ENCODE results near the gene MATCAP1.

DNA sequence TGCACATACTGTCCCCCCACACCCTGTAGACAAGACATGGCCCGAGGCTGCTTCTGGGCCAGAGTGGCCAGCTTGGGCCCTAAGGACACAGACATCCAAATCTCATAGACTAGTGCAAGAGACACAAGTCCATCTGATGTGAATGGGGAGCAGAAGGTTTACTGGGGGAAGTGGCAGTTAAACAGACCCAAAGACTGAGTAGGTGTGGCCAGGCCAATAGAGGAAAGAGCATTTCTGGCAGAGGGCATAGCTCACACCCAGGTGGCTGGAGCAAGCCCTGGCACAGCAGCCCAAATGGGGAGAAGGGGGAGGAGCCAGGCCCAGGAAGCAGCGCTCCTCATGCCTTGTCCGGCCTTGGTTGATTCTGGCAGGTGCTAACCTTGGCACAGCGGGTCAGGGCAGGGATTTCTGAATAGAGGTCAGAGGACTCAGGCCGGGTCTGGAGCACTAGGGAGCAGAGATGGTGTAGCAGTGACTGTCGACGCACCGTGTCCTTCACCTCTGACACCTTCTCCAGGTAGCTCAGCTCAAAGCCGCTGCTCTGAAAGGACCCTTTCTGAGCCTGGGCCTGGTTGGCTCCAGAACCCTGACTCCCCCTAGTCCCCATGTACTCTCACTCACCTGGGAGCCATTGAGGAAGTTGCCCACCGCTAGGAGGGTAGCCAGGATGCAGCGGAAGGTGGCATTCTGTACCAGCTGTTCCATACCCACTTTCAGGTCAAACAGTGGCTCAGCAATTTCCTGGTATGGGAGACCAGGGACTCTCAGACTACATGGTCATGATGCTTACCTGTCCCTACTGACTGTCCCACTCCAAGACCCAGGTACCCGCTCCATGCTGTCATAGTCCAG is 47.3 kb upstream of the MATCAP1 start:
- TF ChIP-seq MAX (IDR thresholded peaks at IDR 0.05) = no peak
- TF ChIP-seq CEBPB (IDR thresholded peaks at IDR 0.05) = no peak
- no peak for TF ChIP-seq RAD21 (IDR thresholded peaks at IDR 0.05; ENCODE audit: low read depth)
- no peak for TF ChIP-seq YY1 (IDR thresholded peaks at IDR 0.05; ENCODE audit: low read depth)
- TF ChIP-seq EP300 (IDR thresholded peaks at IDR 0.05; ENCODE audit: borderline replicate concordance) = no peak
- no peak for TF ChIP-seq FOXM1 (IDR thresholded peaks at IDR 0.05; ENCODE audit: borderline replicate concordance, low read depth)
- TF ChIP-seq TAF1 (IDR thresholded peaks at IDR 0.05; ENCODE audit: low read depth) = no peak
- no peak for TF ChIP-seq TCF12 (IDR thresholded peaks at IDR 0.05; ENCODE audit: low read depth)
- TF ChIP-seq ZBTB7A (IDR thresholded peaks at IDR 0.05; ENCODE audit: low read depth) = no peak
- TF ChIP-seq, protein P1, sequence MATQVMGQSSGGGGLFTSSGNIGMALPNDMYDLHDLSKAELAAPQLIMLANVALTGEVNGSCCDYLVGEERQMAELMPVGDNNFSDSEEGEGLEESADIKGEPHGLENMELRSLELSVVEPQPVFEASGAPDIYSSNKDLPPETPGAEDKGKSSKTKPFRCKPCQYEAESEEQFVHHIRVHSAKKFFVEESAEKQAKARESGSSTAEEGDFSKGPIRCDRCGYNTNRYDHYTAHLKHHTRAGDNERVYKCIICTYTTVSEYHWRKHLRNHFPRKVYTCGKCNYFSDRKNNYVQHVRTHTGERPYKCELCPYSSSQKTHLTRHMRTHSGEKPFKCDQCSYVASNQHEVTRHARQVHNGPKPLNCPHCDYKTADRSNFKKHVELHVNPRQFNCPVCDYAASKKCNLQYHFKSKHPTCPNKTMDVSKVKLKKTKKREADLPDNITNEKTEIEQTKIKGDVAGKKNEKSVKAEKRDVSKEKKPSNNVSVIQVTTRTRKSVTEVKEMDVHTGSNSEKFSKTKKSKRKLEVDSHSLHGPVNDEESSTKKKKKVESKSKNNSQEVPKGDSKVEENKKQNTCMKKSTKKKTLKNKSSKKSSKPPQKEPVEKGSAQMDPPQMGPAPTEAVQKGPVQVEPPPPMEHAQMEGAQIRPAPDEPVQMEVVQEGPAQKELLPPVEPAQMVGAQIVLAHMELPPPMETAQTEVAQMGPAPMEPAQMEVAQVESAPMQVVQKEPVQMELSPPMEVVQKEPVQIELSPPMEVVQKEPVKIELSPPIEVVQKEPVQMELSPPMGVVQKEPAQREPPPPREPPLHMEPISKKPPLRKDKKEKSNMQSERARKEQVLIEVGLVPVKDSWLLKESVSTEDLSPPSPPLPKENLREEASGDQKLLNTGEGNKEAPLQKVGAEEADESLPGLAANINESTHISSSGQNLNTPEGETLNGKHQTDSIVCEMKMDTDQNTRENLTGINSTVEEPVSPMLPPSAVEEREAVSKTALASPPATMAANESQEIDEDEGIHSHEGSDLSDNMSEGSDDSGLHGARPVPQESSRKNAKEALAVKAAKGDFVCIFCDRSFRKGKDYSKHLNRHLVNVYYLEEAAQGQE (IDR thresholded peaks at IDR 0.05; ENCODE audit: low read depth) = no peak
- TF ChIP-seq NFIC (IDR thresholded peaks at IDR 0.05) = no peak
- TF ChIP-seq CREB1 (IDR thresholded peaks at IDR 0.05; ENCODE audit: low read depth) = no peak

Measured in Ishikawa (cell line).